H9 (cell line): ENCODE results near the gene SMCO4. TPM values are rescaled to one million over a fixed set of nuclear protein-coding genes. Genes with fewer than 3 reads are reported as not detected.

Experiments used
- DNase-seq: peaks from one replicate; pipeline ENCODE4 v3.0.0-alpha.2; 2017
- H2AFZ ChIP-seq: one replicate; pipeline ENCODE4 v1.6.1; 2013; ENCODE audit warnings: mild to moderate bottlenecking, low read length, control low read depth, moderate library complexity
- H2AK5ac ChIP-seq: 2 replicates; pipeline ENCODE4 v1.6.1; 2013; ENCODE audit warnings: low read length, control low read depth, mixed read lengths; ENCODE audit not compliant: insufficient read length
- H2BK120ac ChIP-seq: one replicate; pipeline ENCODE4 v1.6.1; 2013; ENCODE audit warnings: low read depth, mild to moderate bottlenecking, low read length, control low read depth, inconsistent platforms; ENCODE audit not compliant: poor library complexity, severe bottlenecking
- H2BK12ac ChIP-seq: 2 replicates; pipeline ENCODE4 v1.6.1; 2013; ENCODE audit warnings: low read length, control low read depth, mixed read lengths, low read depth; ENCODE audit not compliant: insufficient read length
- H2BK15ac ChIP-seq: 2 replicates; pipeline ENCODE4 v1.6.1; 2013; ENCODE audit warnings: low read depth, low read length, control low read depth
- H2BK20ac ChIP-seq: one replicate; pipeline ENCODE4 v1.6.1; 2013; ENCODE audit warnings: low read depth, mild to moderate bottlenecking, low read length, control low read depth, inconsistent platforms; ENCODE audit not compliant: poor library complexity, severe bottlenecking
- H2BK5ac ChIP-seq: 2 replicates; pipeline ENCODE4 v1.6.1; 2013; ENCODE audit warnings: low read length, control low read depth, mixed read lengths; ENCODE audit not compliant: insufficient read length
- H3K14ac ChIP-seq: 2 replicates; pipeline ENCODE4 v1.6.1; 2013; ENCODE audit warnings: low read length, control low read depth; ENCODE audit not compliant: insufficient read depth
- H3K18ac ChIP-seq: 2 replicates; pipeline ENCODE4 v1.6.1; 2013; ENCODE audit warnings: low read depth, mild to moderate bottlenecking, mixed read lengths, low read length, control low read depth; ENCODE audit not compliant: insufficient read length
- H3K23ac ChIP-seq: 2 replicates; pipeline ENCODE4 v1.6.1; 2013; ENCODE audit warnings: low read length, control low read depth, mixed read lengths, low read depth; ENCODE audit not compliant: insufficient read length
- H3K23me2 ChIP-seq: 2 replicates; pipeline ENCODE4 v1.6.1; 2013; ENCODE audit warnings: low read depth, mild to moderate bottlenecking, mixed read lengths, low read length, control low read depth; ENCODE audit not compliant: insufficient read length, poor library complexity, severe bottlenecking
- H3K27ac ChIP-seq: 2 replicates; pipeline ENCODE4 v1.5.1; 2013; ENCODE audit warnings: low read length, control low read depth, mixed read lengths, low read depth; ENCODE audit not compliant: insufficient read length
- H3K27me3 ChIP-seq: 2 replicates; pipeline ENCODE4 v1.6.1; 2013; ENCODE audit warnings: low read length, control low read depth, inconsistent platforms; ENCODE audit not compliant: insufficient read depth
- H3K4ac ChIP-seq: 2 replicates; pipeline ENCODE4 v1.6.1; 2013; ENCODE audit warnings: low read depth, mild to moderate bottlenecking, control low read depth, inconsistent platforms, low read length, moderate library complexity
- H3K4me1 ChIP-seq: 2 replicates; pipeline ENCODE4 v1.6.1; 2013; ENCODE audit warnings: low read length, control low read depth, inconsistent platforms; ENCODE audit not compliant: insufficient read depth
- H3K4me2 ChIP-seq: 2 replicates; pipeline ENCODE4 v1.6.1; 2013; ENCODE audit warnings: low read length, control low read depth, mixed read lengths; ENCODE audit not compliant: insufficient read length, insufficient read depth
- H3K56ac ChIP-seq: 2 replicates; pipeline ENCODE4 v1.6.1; 2013; ENCODE audit warnings: low read depth, mild to moderate bottlenecking, mixed read lengths, low read length, control low read depth; ENCODE audit not compliant: insufficient read length
- H3K79me1 ChIP-seq: 2 replicates; pipeline ENCODE4 v1.6.1; 2013; ENCODE audit warnings: low read depth, mild to moderate bottlenecking, moderate library complexity, low read length, control low read depth, inconsistent platforms; ENCODE audit not compliant: insufficient read depth, poor library complexity, severe bottlenecking
- H3K79me2 ChIP-seq: 2 replicates; pipeline ENCODE4 v1.6.1; 2013; ENCODE audit warnings: low read length, control low read depth, inconsistent platforms; ENCODE audit not compliant: insufficient read depth
- H3K9ac ChIP-seq: 2 replicates; pipeline ENCODE4 v1.6.1; 2013; ENCODE audit warnings: low read length, control low read depth, mixed read lengths; ENCODE audit not compliant: insufficient read length; ENCODE audit errors: extremely low read depth
- H3K9me3 ChIP-seq: one replicate; pipeline ENCODE4 v1.6.1; 2013; ENCODE audit warnings: low read depth, low read length, inconsistent platforms; ENCODE audit not compliant: control insufficient read depth
- H3T11ph ChIP-seq: one replicate; pipeline ENCODE4 v1.6.1; 2013; ENCODE audit warnings: mild to moderate bottlenecking, low read length, control low read depth, inconsistent platforms
- H4K20me1 ChIP-seq: one replicate; pipeline ENCODE4 v1.6.1; 2013; ENCODE audit not compliant: control insufficient read depth, insufficient read length, insufficient read depth
- H4K5ac ChIP-seq: 2 replicates; pipeline ENCODE4 v1.6.1; 2013; ENCODE audit warnings: low read depth, mild to moderate bottlenecking, mixed read lengths, low read length, control low read depth; ENCODE audit not compliant: insufficient read length
- H4K8ac ChIP-seq: replicated peaks from 2 replicates; pipeline ENCODE4 v1.6.1; 2013; ENCODE audit warnings: low read length, control low read depth, mixed read lengths, low read depth; ENCODE audit not compliant: insufficient read length
- H4K91ac ChIP-seq: 2 replicates; pipeline ENCODE4 v1.6.1; 2013; ENCODE audit warnings: low read depth, mild to moderate bottlenecking, moderate library complexity, mixed read lengths, low read length, control low read depth; ENCODE audit not compliant: insufficient read length
- H3K27ac Mint-ChIP-seq, 3 experiments: 2 replicates in 2 of 3; 3 replicates in 1 of 3; pipeline ENCODE4 v1.8.0; 2020 to 2021; ENCODE audit warnings: mixed read lengths in 3 of 3, mild to moderate bottlenecking in 1 of 3, moderate library complexity in 1 of 3
- H3K27me3 Mint-ChIP-seq: 2 replicates; pipeline ENCODE4 v1.8.0; 2021; ENCODE audit warnings: low read depth, mild to moderate bottlenecking, moderate library complexity, mixed read lengths
- H3K36me3 Mint-ChIP-seq, 3 experiments: 2 replicates in 2 of 3; 3 replicates in 1 of 3; pipeline ENCODE4 v1.8.0; 2020 to 2021; ENCODE audit warnings: low read depth in 3 of 3, mixed read lengths in 3 of 3; ENCODE audit not compliant: insufficient read depth in 1 of 3
- H3K4me1 Mint-ChIP-seq, 2 experiments: 2 replicates each; pipeline ENCODE4 v1.8.0; 2020; ENCODE audit warnings: mixed read lengths in 2 of 2
- H3K4me3 Mint-ChIP-seq, 2 experiments: 2 replicates in 1 of 2; 3 replicates in 1 of 2; pipeline ENCODE4 v1.8.0; 2020 to 2021; ENCODE audit warnings: mild to moderate bottlenecking in 2 of 2, mixed read lengths in 2 of 2, moderate library complexity in 1 of 2
- H3K9me3 Mint-ChIP-seq, 2 experiments: 2 replicates in 1 of 2; 3 replicates in 1 of 2; pipeline ENCODE4 v1.8.0; 2020; ENCODE audit warnings: mild to moderate bottlenecking in 2 of 2, mixed read lengths in 2 of 2, moderate library complexity in 1 of 2
- CTCF ChIP-seq: fragments of 200-600 bp; sonication (generic); conservative IDR thresholded peaks from 3 replicates; pipeline ENCODE4 v1.8.0; 2021; ENCODE audit warnings: antibody characterized with exemption, mild to moderate bottlenecking
- WGBS: extraction: QIAGEN DNeasy Blood & Tissue Kit; methylation state at CpG from one replicate; pipeline ENCODE4 v1.1.7; 2013; ENCODE audit warnings: missing lambda C conversion rate, low lambda C conversion rate, mixed read lengths; ENCODE audit not compliant: insufficient read length; ENCODE audit errors: extremely low coverage; 5-methylcytosine and 5-hydroxymethylcytosine counted together
- total RNA-seq: library from RNA; stranded (reverse); gene quantifications from 2 replicates; pipeline ENCODE4 v1.2.1, GENCODE V29; 2021

The SMCO4 gene
- total RNA-seq, 1 experiment from 2014 or later: 35.6 TPM

GRCh38 chr11:93540896-93541553, 2.2 kb downstream of the SMCO4 start:
- Histone ChIP-seq H3K9ac (no peak overlapping the region), H3K9me3 (no peaks in the 10 kb centered on the region), H2AFZ (no peak overlapping the region), H3K4me2 (no peak overlapping the region), H3K4me1 (peaks cover 6% of the 10 kb centered on the region; the same call in 1 of the 2 replicates), H3K23ac (no peak overlapping the region), H2AK5ac (no peak overlapping the region), H2BK20ac (no peak overlapping the region), H4K20me1 (no peaks in the 10 kb centered on the region), H3K27me3 (no peaks in the 10 kb centered on the region), H4K91ac (no peak overlapping the region), H2BK15ac (no peak overlapping the region), H3K23me2 (peaks cover 9% of the 10 kb centered on the region), H2BK5ac (no peak overlapping the region), H3T11ph (no peak overlapping the region), H3K18ac (no peak overlapping the region), H2BK120ac (no peak overlapping the region), H3K4ac (no peak overlapping the region), H3K14ac (no peak overlapping the region), H3K79me1 (no peaks in the 10 kb centered on the region), H4K5ac (no peak overlapping the region), H3K79me2 (peaks cover 5% of the 10 kb centered on the region; the same call in 1 of the 2 replicates), H2BK12ac (no peak overlapping the region), H3K56ac (no peak overlapping the region), H3K27ac (no peak overlapping the region), H4K8ac (no peak overlapping the region)
- Mint-ChIP-seq H3K9me3 (no peaks in the 10 kb centered on the region), H3K27me3 (no peaks in the 10 kb centered on the region), H3K36me3 (no peaks in the 10 kb centered on the region; a peak in 1 of 7 replicates), H3K4me3 (peak overlapping the region in 1 of 2 experiments; percentile 54; a peak in 2 of 5 replicates), H3K4me1 (peaks cover 53 to 67% of the 10 kb centered on the region in 2 experiments), H3K27ac (no peak overlapping the region)
- no CpG with 5 or more reads among the region's 1 CpG for WGBS
- no peak for TF ChIP-seq CTCF
- DNase-seq: no peak
